Liver (tissue), 9 donors: ENCODE data around the gene COL20A1. TPM values are rescaled to one million over a fixed set of nuclear protein-coding genes. Genes with fewer than 3 reads are reported as not detected.

Source experiments
- DNase-seq: peaks from one replicate; pipeline ENCODE4 v3.0.0-alpha.2; 2017; ENCODE audit warnings: low spot score
- H3K27ac ChIP-seq, 2 donors: one replicate each; pipeline ENCODE4 v1.7.0; 2013; ENCODE audit warnings: inconsistent platforms in 2 of 2, low read length in 2 of 2, control low read depth in 1 of 2, low read depth in 1 of 2, mild to moderate bottlenecking in 1 of 2
- H3K27me3 ChIP-seq, 4 donors: one replicate each; pipeline versions ENCODE4 v1.6.1 to v1.7.0; 2013; ENCODE audit warnings: low read length in 3 of 4, inconsistent platforms in 1 of 4, mild to moderate bottlenecking in 1 of 4, moderate library complexity in 1 of 4; ENCODE audit not compliant: control insufficient read depth in 4 of 4, insufficient read depth in 4 of 4
- H3K36me3 ChIP-seq, 4 donors: one replicate each; pipeline versions ENCODE4 v1.6.1 to v1.7.0; 2013; ENCODE audit warnings: low read length in 3 of 4, mild to moderate bottlenecking in 3 of 4, low read depth in 1 of 4, moderate library complexity in 1 of 4; ENCODE audit not compliant: control insufficient read depth in 4 of 4, insufficient read depth in 3 of 4
- H3K4me1 ChIP-seq, 4 donors: one replicate each; pipeline versions ENCODE4 v1.6.1 to v1.7.0; 2013; ENCODE audit warnings: low read length in 3 of 4, mild to moderate bottlenecking in 3 of 4, moderate library complexity in 1 of 4; ENCODE audit not compliant: control insufficient read depth in 4 of 4, insufficient read depth in 4 of 4
- H3K4me3 ChIP-seq, 3 donors: one replicate each; pipeline versions ENCODE4 v1.6.1 to v1.7.0; 2013; ENCODE audit warnings: low read length in 3 of 3, control low read depth in 1 of 3, low read depth in 1 of 3, mild to moderate bottlenecking in 1 of 3
- H3K9ac ChIP-seq, 2 donors: one replicate each; pipeline ENCODE4 v1.7.0; 2013; ENCODE audit warnings: low read length in 2 of 2, mild to moderate bottlenecking in 2 of 2, moderate library complexity in 2 of 2, control low read depth in 1 of 2, low read depth in 1 of 2
- H3K9me3 ChIP-seq, 4 donors: one replicate each; pipeline versions ENCODE4 v1.6.1 to v1.7.0; 2013; ENCODE audit warnings: low read length in 3 of 4; ENCODE audit not compliant: control insufficient read depth in 4 of 4
- EGR1 ChIP-seq, 2 donors: IDR thresholded peaks; 2 replicates each; pipeline ENCODE4 v1.6.1; 2016 to 2018; ENCODE audit warnings: antibody characterized with exemption in 2 of 2, low read depth in 2 of 2
- FOXA1 ChIP-seq: IDR thresholded peaks from 2 replicates; pipeline ENCODE4 v1.6.1; 2016; ENCODE audit warnings: antibody characterized with exemption
- GABPA ChIP-seq, 2 donors: IDR thresholded peaks in 1 of 2; conservative IDR thresholded peaks in 1 of 2; 2 replicates each; pipeline ENCODE4 v1.6.1; 2016; ENCODE audit warnings: antibody characterized with exemption in 2 of 2, mild to moderate bottlenecking in 1 of 2, moderate library complexity in 1 of 2
- JUND ChIP-seq, 2 donors: IDR thresholded peaks; 2 replicates each; pipeline ENCODE4 v1.6.1; 2016; ENCODE audit warnings: antibody characterized with exemption in 2 of 2
- NR2F2 ChIP-seq: IDR thresholded peaks from 2 replicates; pipeline ENCODE4 v1.6.1; 2016; ENCODE audit warnings: antibody characterized with exemption
- RAD21 ChIP-seq, 2 donors: IDR thresholded peaks; 2 replicates each; pipeline ENCODE4 v1.6.1; 2016; ENCODE audit warnings: antibody characterized with exemption in 2 of 2, mild to moderate bottlenecking in 2 of 2
- RXRA ChIP-seq, 2 donors: IDR thresholded peaks; 2 replicates each; pipeline ENCODE4 v1.6.1; 2017 to 2018; ENCODE audit warnings: antibody characterized with exemption in 2 of 2, mild to moderate bottlenecking in 1 of 2
- SP1 ChIP-seq: IDR thresholded peaks from 2 replicates; pipeline ENCODE4 v1.6.1; 2018; ENCODE audit warnings: antibody characterized with exemption, mild to moderate bottlenecking
- YY1 ChIP-seq: IDR thresholded peaks from 2 replicates; pipeline ENCODE4 v1.6.1; 2016; ENCODE audit warnings: antibody characterized with exemption, mild to moderate bottlenecking
- WGBS: extraction: QIAGEN DNeasy Blood & Tissue Kit; methylation state at CpG from one replicate; pipeline ENCODE4 v1.1.7; 2013; 5-methylcytosine and 5-hydroxymethylcytosine counted together
- polyA plus RNA-seq, 2 donors: library from polyadenylated mRNA; stranded (reverse) in 1 of 2; unstranded in 1 of 2; fragments of 200-250 nt in 1 of 2; fragments of >200 nt in 1 of 2; fragmentation: Nextera tagmentation in 1 of 2; extraction: Ambion mirVana in 1 of 2; gene quantifications; one replicate each; pipeline versions ENCODE4 v1.2.1 to v1.2.3, GENCODE V29; 2013 to 2015
- total RNA-seq, 2 donors: library from RNA; depleted of rRNA; stranded (reverse); fragments of >200 nt; gene quantifications; one replicate each; pipeline ENCODE4 v1.2.3, GENCODE V29; 2014
- TF ChIP-seq, protein P1 (sequence below): IDR thresholded peaks from 2 replicates; pipeline ENCODE4 v1.6.1; 2016; ENCODE audit warnings: antibody characterized with exemption
- TF ChIP-seq, protein P2 (sequence below): IDR thresholded peaks from 2 replicates; pipeline ENCODE4 v1.6.1; 2016; ENCODE audit warnings: antibody characterized with exemption
- TF ChIP-seq, protein P3 (sequence below): fragments of 150-350 bp; IDR thresholded peaks from 2 replicates; pipeline ENCODE4 v1.5.1; 2017; ENCODE audit warnings: improper control_type of control experiment, low read depth, low read length; ENCODE audit not compliant: missing input control
- TF ChIP-seq, protein P4 (sequence below): IDR thresholded peaks from 2 replicates; pipeline ENCODE4 v1.6.1; 2016; ENCODE audit warnings: antibody characterized with exemption
- TF ChIP-seq, protein P5 (sequence below): IDR thresholded peaks from 2 replicates; pipeline ENCODE4 v1.6.1; 2016; ENCODE audit warnings: antibody characterized with exemption, mild to moderate bottlenecking
- donor health status: healthy.
- donor health status: healthy.
- donor health status: healthy.
- donor health status: healthy.
- donor health status: healthy.

The COL20A1 gene
- total and polyA plus RNA-seq, 4 donors = not detected

DNA sequence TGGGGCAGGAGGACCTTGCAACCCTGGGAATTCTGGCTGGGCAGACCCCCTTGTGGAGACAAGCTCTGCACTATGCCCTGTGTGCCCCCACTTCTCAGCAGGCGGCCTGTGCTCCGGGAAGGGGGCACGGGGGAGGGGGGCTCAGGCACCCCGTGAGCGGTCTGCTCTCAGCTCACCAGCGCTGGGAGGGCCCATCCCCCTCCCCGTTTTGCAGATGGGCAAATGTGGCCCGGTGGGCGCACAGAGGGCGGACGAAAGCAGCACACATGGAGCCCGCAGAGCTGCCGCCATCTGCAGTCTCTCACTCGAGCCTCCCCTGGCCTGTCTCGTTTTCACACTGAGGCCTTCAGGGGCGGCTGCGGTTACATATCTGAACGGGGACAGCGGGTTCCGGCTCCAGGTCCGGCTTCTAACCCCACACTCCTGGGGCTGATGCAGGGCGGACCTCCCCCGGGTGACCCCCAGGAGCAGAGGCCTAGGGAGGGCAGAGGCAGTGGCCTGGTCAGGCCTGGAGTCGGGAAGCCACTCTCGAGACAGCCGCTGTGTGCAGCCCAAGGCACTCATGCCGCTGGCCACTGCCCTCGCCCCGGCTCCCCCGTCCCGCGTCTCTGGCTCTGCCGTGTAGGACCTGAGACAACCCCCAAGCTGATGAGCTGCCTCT lies 54.2 kb downstream of the COL20A1 start:
- Histone ChIP-seq H3K9ac (no peak overlapping the region), H3K9me3 (no peaks in the 10 kb centered on the region), H3K36me3 (no peaks in the 10 kb centered on the region), H3K4me3 (no peak overlapping the region), H3K27ac (no peak overlapping the region), H3K4me1 (peaks cover 0 to 29% (median 16%) of the 10 kb centered on the region in 4 donors), H3K27me3 (no peaks in the 10 kb centered on the region)
- 82% methylated on average over 33 of the region's 33 CpGs for WGBS
- DNase-seq = no peak
- TF ChIP-seq, protein P1, sequence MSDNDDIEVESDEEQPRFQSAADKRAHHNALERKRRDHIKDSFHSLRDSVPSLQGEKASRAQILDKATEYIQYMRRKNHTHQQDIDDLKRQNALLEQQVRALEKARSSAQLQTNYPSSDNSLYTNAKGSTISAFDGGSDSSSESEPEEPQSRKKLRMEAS = no peak

DNA sequence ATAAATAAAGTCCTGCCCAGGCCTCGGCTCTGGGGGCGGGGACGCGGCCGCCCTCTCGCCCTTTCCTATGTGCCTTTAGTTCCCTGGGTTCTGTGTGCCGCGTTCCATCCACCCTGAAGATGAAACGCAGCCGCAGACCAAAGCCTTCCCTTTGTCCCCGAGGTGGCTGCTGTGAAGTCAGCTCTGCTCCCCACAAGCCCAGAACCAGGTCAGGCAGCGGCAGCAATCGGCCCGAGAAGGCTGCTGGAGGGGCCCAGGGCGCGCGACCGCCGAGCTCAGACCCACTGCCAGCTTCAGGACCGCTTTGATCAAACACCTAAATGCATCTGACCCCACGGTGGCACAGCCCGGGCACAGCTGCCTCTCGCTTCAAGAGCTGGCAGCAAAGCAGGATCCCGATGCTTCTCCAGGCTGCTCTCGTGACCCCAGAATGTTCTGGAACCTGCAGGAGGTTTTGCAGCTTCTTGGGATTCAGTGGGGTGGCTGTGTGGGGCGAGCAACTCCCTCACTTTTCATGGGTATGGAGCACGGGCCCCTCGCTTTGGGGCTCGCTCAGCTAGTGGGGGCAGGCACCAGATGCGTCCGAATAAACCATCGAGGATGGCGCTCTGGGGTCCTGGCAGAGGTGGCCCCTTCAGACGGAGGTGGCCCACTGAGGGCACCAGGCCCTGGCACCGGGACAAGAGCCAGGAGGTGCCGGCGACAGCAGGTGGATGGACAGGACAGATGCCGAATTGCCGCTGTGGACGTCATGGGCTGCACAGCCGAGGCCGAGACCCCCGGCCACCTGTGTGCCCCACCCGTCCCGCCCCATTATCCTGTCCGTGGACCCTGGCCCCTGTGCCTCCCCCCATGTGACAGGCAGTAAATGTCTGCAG lies 55.2 kb downstream of the COL20A1 start:
- no peaks in the 10 kb centered on the region for H3K27me3 ChIP-seq

More for the DNA sequence above, 55.2 kb downstream of the COL20A1 start:
- WGBS = 85% methylated on average over 46 of the region's 46 CpGs
- Histone ChIP-seq H3K9ac (no peak overlapping the region), H3K36me3 (no peaks in the 10 kb centered on the region), H3K9me3 (no peaks in the 10 kb centered on the region), H3K27ac (no peak overlapping the region), H3K4me1 (peaks cover 0 to 37% (median 19%) of the 10 kb centered on the region in 4 donors), H3K4me3 (no peak overlapping the region)
- no peak for DNase-seq
- TF ChIP-seq RXRA (IDR thresholded peaks at IDR 0.05) = no peak
- TF ChIP-seq FOXA1 = no peak
- TF ChIP-seq, protein P1 = no peak
- TF ChIP-seq, protein P2, sequence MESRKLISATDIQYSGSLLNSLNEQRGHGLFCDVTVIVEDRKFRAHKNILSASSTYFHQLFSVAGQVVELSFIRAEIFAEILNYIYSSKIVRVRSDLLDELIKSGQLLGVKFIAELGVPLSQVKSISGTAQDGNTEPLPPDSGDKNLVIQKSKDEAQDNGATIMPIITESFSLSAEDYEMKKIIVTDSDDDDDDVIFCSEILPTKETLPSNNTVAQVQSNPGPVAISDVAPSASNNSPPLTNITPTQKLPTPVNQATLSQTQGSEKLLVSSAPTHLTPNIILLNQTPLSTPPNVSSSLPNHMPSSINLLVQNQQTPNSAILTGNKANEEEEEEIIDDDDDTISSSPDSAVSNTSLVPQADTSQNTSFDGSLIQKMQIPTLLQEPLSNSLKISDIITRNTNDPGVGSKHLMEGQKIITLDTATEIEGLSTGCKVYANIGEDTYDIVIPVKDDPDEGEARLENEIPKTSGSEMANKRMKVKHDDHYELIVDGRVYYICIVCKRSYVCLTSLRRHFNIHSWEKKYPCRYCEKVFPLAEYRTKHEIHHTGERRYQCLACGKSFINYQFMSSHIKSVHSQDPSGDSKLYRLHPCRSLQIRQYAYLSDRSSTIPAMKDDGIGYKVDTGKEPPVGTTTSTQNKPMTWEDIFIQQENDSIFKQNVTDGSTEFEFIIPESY = no peak
- no peak for TF ChIP-seq SP1
- TF ChIP-seq GABPA (IDR thresholded peaks at IDR 0.05 in 1 of 2, conservative IDR thresholded peaks at IDR 0.05 in 1 of 2) = no peak
- TF ChIP-seq RAD21 (IDR thresholded peaks at IDR 0.05) = no peak
- no peak for TF ChIP-seq EGR1 (IDR thresholded peaks at IDR 0.05; ENCODE audit: low read depth in 2 of 2)
- TF ChIP-seq NR2F2 = no peak
- TF ChIP-seq, protein P3, sequence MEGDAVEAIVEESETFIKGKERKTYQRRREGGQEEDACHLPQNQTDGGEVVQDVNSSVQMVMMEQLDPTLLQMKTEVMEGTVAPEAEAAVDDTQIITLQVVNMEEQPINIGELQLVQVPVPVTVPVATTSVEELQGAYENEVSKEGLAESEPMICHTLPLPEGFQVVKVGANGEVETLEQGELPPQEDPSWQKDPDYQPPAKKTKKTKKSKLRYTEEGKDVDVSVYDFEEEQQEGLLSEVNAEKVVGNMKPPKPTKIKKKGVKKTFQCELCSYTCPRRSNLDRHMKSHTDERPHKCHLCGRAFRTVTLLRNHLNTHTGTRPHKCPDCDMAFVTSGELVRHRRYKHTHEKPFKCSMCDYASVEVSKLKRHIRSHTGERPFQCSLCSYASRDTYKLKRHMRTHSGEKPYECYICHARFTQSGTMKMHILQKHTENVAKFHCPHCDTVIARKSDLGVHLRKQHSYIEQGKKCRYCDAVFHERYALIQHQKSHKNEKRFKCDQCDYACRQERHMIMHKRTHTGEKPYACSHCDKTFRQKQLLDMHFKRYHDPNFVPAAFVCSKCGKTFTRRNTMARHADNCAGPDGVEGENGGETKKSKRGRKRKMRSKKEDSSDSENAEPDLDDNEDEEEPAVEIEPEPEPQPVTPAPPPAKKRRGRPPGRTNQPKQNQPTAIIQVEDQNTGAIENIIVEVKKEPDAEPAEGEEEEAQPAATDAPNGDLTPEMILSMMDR = no peak
- no peak for TF ChIP-seq YY1
- TF ChIP-seq JUND (IDR thresholded peaks at IDR 0.05) = no peak
- TF ChIP-seq, protein P4, sequence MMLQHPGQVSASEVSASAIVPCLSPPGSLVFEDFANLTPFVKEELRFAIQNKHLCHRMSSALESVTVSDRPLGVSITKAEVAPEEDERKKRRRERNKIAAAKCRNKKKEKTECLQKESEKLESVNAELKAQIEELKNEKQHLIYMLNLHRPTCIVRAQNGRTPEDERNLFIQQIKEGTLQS = no peak
- TF ChIP-seq, protein P5, sequence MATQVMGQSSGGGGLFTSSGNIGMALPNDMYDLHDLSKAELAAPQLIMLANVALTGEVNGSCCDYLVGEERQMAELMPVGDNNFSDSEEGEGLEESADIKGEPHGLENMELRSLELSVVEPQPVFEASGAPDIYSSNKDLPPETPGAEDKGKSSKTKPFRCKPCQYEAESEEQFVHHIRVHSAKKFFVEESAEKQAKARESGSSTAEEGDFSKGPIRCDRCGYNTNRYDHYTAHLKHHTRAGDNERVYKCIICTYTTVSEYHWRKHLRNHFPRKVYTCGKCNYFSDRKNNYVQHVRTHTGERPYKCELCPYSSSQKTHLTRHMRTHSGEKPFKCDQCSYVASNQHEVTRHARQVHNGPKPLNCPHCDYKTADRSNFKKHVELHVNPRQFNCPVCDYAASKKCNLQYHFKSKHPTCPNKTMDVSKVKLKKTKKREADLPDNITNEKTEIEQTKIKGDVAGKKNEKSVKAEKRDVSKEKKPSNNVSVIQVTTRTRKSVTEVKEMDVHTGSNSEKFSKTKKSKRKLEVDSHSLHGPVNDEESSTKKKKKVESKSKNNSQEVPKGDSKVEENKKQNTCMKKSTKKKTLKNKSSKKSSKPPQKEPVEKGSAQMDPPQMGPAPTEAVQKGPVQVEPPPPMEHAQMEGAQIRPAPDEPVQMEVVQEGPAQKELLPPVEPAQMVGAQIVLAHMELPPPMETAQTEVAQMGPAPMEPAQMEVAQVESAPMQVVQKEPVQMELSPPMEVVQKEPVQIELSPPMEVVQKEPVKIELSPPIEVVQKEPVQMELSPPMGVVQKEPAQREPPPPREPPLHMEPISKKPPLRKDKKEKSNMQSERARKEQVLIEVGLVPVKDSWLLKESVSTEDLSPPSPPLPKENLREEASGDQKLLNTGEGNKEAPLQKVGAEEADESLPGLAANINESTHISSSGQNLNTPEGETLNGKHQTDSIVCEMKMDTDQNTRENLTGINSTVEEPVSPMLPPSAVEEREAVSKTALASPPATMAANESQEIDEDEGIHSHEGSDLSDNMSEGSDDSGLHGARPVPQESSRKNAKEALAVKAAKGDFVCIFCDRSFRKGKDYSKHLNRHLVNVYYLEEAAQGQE = no peak
